Adrenal gland (tissue), 5 donors: Measurements from ENCODE around the gene C16orf54.

Experiments
- POLR2A ChIP-seq, 2 donors: fragments of 450-650 bp; IDR thresholded peaks; one replicate each; pipeline ENCODE4 v1.6.1; 2017; ENCODE audit warnings: antibody characterized with exemption in 2 of 2, mild to moderate bottlenecking in 2 of 2, moderate library complexity in 1 of 2
- TF ChIP-seq, protein P1 (sequence below), 6 experiments: fragments of 450-650 bp in 4 of 6; fragments of 200-600 bp in 2 of 6; sonication (generic) in 1 of 6; IDR thresholded peaks; 1 replicate in 5 of 6; 2 replicates in 1 of 6; pipeline versions ENCODE4 v1.5.1 to v1.8.0; 2016 to 2021; ENCODE audit warnings: antibody characterized with exemption in 6 of 6, mild to moderate bottlenecking in 2 of 6, moderate library complexity in 1 of 6
- donor health status: DM: no; HTN: no; CAD: no.

DNA sequence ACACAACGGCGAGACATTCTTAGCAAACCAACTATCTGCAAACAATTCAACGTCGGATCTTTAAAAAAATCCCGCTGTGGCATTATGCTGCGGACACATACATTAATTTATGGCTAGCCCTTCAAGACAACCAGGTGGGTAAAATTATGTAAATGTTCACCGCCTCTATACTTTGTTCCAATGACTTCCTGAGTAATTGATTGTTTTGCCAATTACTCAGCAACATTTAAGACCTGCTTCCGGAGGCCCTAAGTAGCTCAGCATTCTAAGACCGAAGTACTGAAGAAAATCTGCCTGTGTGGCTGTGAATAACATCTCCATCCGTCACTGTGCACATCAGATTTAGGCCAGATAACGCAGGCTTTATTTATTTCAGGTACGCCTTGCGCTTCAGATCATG is 43.5 kb downstream of the C16orf54 start:
- TF ChIP-seq, protein P1, sequence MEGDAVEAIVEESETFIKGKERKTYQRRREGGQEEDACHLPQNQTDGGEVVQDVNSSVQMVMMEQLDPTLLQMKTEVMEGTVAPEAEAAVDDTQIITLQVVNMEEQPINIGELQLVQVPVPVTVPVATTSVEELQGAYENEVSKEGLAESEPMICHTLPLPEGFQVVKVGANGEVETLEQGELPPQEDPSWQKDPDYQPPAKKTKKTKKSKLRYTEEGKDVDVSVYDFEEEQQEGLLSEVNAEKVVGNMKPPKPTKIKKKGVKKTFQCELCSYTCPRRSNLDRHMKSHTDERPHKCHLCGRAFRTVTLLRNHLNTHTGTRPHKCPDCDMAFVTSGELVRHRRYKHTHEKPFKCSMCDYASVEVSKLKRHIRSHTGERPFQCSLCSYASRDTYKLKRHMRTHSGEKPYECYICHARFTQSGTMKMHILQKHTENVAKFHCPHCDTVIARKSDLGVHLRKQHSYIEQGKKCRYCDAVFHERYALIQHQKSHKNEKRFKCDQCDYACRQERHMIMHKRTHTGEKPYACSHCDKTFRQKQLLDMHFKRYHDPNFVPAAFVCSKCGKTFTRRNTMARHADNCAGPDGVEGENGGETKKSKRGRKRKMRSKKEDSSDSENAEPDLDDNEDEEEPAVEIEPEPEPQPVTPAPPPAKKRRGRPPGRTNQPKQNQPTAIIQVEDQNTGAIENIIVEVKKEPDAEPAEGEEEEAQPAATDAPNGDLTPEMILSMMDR (IDR thresholded peaks at IDR 0.05) = no peak
- no peak for TF ChIP-seq POLR2A (IDR thresholded peaks at IDR 0.05)
